AG04450 (cell line): ENCODE data around the gene S100A2. TPM values are rescaled to one million over a fixed set of nuclear protein-coding genes. Genes with fewer than 3 reads are reported as not detected.

Experiments
- CTCF ChIA-PET: fragments of 300-600, 350-600 bp; formaldehyde crosslinking; extraction: SDS; loops from one replicate; lab custom pipeline; 2022; ENCODE audit warnings: antibody characterized with exemption, inconsistent platforms; lab: Charles Lee
- POLR2A ChIA-PET: fragments of 350-600 bp; formaldehyde crosslinking; extraction: SDS; loops from one replicate; lab custom pipeline; 2021; ENCODE audit warnings: antibody characterized with exemption, inconsistent platforms; lab: Yijun Ruan, JAX
- DNase-seq: peaks from one replicate; pipeline ENCODE4 v3.0.0-alpha.2; 2011; ENCODE audit warnings: low read depth, low spot score
- H3K27ac ChIP-seq: one replicate; pipeline ENCODE4 v1.5.1; 2012; ENCODE audit warnings: low read depth, low read length, control low read depth
- H3K27me3 ChIP-seq: one replicate; pipeline ENCODE4 v1.6.0; 2012; ENCODE audit warnings: low read length; ENCODE audit not compliant: control insufficient read depth, insufficient read depth
- H3K4me3 ChIP-seq: 2 replicates; pipeline ENCODE4 v1.5.1; 2011; ENCODE audit warnings: mild to moderate bottlenecking, low read depth, low read length, control low read depth
- H3K9me3 ChIP-seq: 2 replicates; pipeline ENCODE4 v1.5.1; 2012; ENCODE audit warnings: low read length; ENCODE audit not compliant: control insufficient read depth, insufficient read depth
- CTCF ChIP-seq: IDR thresholded peaks from 2 replicates; pipeline ENCODE4 v1.5.1; 2011; ENCODE audit warnings: low read depth, low read length, control low read depth, inconsistent platforms
- polyA plus RNA-seq: library from polyadenylated mRNA; depleted of rRNA; stranded (reverse); fragments of >200 nt; gene quantifications from 2 replicates; pipeline ENCODE4 v1.2.3, GENCODE V29; 2011; rRNA removed

Gene S100A2
- polyA plus RNA-seq, 1 experiment: 5.2 TPM

DNA sequence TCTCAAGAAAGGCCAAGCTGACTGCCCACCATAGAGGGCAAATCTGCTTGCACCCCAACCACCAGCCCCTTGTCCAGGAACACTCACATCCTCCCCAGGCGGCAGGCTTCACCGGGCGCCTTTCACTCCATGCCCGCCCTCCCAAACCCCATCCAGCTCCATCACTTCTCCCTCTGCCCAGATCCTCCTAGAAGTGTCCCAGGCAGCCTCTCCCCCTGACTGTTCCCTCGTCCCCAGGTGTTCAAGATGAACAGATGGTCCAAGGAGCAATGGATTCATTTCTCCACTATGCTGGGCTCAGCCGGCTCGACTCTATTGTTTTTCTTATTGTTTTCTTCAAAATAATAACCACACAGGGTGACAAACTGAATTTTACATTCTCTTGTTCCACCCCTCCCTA, 52.0 kb downstream of the S100A2 start:
- no peaks in the 10 kb centered on the region for H3K27me3 ChIP-seq
- H3K9me3 ChIP-seq: no peaks in the 10 kb centered on the region
- H3K27ac ChIP-seq: no peak overlapping the region
- TF ChIP-seq CTCF: no peak
- H3K4me3 ChIP-seq: no peak overlapping the region
- ChIA-PET CTCF (interaction anchor here (3.5 kb wide), 1 partner anchor 19 kb away, joined by 20 read pairs; no protein-coding TSS in a partner anchor), POLR2A (no interaction called here)
- DNase-seq: no peak

DNA sequence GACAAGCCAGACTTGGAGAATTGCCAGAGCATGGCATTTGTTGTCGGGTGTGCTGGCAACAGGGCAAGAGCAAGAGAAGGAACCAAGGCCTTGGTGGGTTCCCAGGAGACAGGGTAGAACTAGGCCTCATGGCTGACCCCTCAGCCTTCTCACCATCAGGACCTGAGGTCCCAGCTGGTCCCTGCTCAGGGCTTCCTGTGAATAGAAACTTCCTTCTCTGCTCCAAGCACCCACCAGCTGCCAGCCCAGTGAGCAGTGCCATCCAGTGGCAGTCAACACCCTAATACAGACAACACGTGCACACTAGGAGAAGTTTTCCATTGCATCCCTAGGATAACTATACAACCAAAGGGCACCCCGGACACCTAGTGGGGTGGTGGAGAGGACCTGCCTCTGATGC, 52.6 kb downstream of the S100A2 start:
- Histone ChIP-seq H3K9me3 (no peaks in the 10 kb centered on the region), H3K4me3 (no peak overlapping the region), H3K27ac (no peak overlapping the region), H3K27me3 (no peaks in the 10 kb centered on the region)
- POLR2A ChIA-PET: no interaction called here
- CTCF ChIA-PET: no interaction called here
- no peak for DNase-seq
- TF ChIP-seq CTCF: no peak

Other genes with a start within 250 kb of the S100A2 start
- gene PGLYRP4, start 217.0 kb downstream of the S100A2 start, polyA plus RNA-seq: not detected in 2 replicates
- not detected in 2 replicates for gene S100A9, start 208.0 kb downstream of the S100A2 start, polyA plus RNA-seq
- gene S100A12, start 190.2 kb downstream of the S100A2 start, polyA plus RNA-seq: not detected in 2 replicates
- gene S100A8, start 174.8 kb downstream of the S100A2 start, polyA plus RNA-seq: not detected in 2 replicates
- not detected in 2 replicates for gene S100A7A, start 149.3 kb downstream of the S100A2 start, polyA plus RNA-seq
- gene S100A7, start 105.2 kb downstream of the S100A2 start, polyA plus RNA-seq: not detected in 2 replicates
- 1,379 and 2,089 TPM in 2 replicates for gene S100A6, start 29.9 kb downstream of the S100A2 start, polyA plus RNA-seq
- 0.25 and 0.42 TPM in 2 replicates for gene S100A5, start 24.9 kb downstream of the S100A2 start, polyA plus RNA-seq
- 20.0 and 20.7 TPM in 2 replicates for gene S100A4, start 20.0 kb downstream of the S100A2 start, polyA plus RNA-seq
- 1.8 and 3.2 TPM in 2 replicates for gene S100A3, start 16.6 kb downstream of the S100A2 start, polyA plus RNA-seq
- gene S100A16, start 47.3 kb upstream of the S100A2 start, polyA plus RNA-seq: 224 and 256 TPM in 2 replicates
- 0.09 TPM in 1 of 2 replicates, not detected in the other for gene S100A14, start 50.5 kb upstream of the S100A2 start, polyA plus RNA-seq
- 310 and 323 TPM in 2 replicates for gene S100A13, start 61.7 kb upstream of the S100A2 start, polyA plus RNA-seq
- gene S100A1, start 62.6 kb upstream of the S100A2 start, polyA plus RNA-seq: 0.21 and 0.31 TPM in 2 replicates
- gene CHTOP, start 68.2 kb upstream of the S100A2 start, polyA plus RNA-seq: 49.2 and 59.5 TPM in 2 replicates
- 54.1 and 56.8 TPM in 2 replicates for gene SNAPIN, start 92.9 kb upstream of the S100A2 start, polyA plus RNA-seq
- gene ILF2, start 105.1 kb upstream of the S100A2 start, polyA plus RNA-seq: 308 and 326 TPM in 2 replicates
- 0.02 TPM in 1 of 2 replicates, not detected in the other for gene NPR1, start 112.8 kb upstream of the S100A2 start, polyA plus RNA-seq
- gene INTS3, start 162.2 kb upstream of the S100A2 start, polyA plus RNA-seq: 44.5 and 45.1 TPM in 2 replicates
- 9.9 and 14.3 TPM in 2 replicates for gene SLC27A3, start 209.6 kb upstream of the S100A2 start, polyA plus RNA-seq